Panc1 (cell line): ENCODE data around the gene LSM12. TPM values are rescaled to one million over a fixed set of nuclear protein-coding genes. Genes with fewer than 3 reads are reported as not detected.

ENCODE experiments used
- ATAC-seq: fragments of 200-7000 bp; cut with Tn5 transposase; 2 replicates; pipeline ENCODE4 v1.9.1; 2020; ENCODE audit warnings: mild to moderate bottlenecking, moderate library complexity
- BruUV-seq: library from RNA; stranded (reverse); fragments of 400-500 nt; replicated peaks from 2 replicates; lab custom pipeline; 2021; lab: Mats Ljungman, UMichigan
- CTCF ChIA-PET: fragments of 300-600 bp; sonication (Branson Sonifier 250); formaldehyde crosslinking; loops from one replicate; lab custom pipeline; 2022; ENCODE audit warnings: antibody characterized with exemption; lab: Charles Lee
- POLR2A ChIA-PET: fragments of 300-600 bp; sonication (Branson Sonifier 250); formaldehyde crosslinking; loops from one replicate; lab custom pipeline; 2022; ENCODE audit warnings: antibody characterized with exemption; lab: Charles Lee
- DNase-seq: peaks from one replicate; pipeline ENCODE4 v3.0.0-alpha.2; 2010; ENCODE audit warnings: low read depth, low spot score
- H3K27ac ChIP-seq: 2 replicates; pipeline ENCODE4 v1.5.1; 2011; ENCODE audit warnings: mild to moderate bottlenecking, low read length, inconsistent platforms
- H3K27me3 ChIP-seq: fragments of 200-500 bp; sonication (Bioruptor generic); 2 replicates; pipeline ENCODE4 v1.6.0; 2014; ENCODE audit warnings: low read length, inconsistent platforms; ENCODE audit not compliant: control insufficient read depth, insufficient read depth
- H3K36me3 ChIP-seq: fragments of 200-500 bp; sonication (Bioruptor generic); 2 replicates; pipeline ENCODE4 v1.5.1; 2014; ENCODE audit warnings: inconsistent platforms, mild to moderate bottlenecking, low read length, moderate library complexity; ENCODE audit not compliant: control insufficient read depth, insufficient read depth
- H3K4me1 ChIP-seq: 2 replicates; pipeline ENCODE4 v1.5.1; 2011; ENCODE audit warnings: inconsistent platforms, mild to moderate bottlenecking, low read length, moderate library complexity; ENCODE audit not compliant: control insufficient read depth, insufficient read depth
- H3K4me3 ChIP-seq, 2 experiments: 2 replicates each; pipeline ENCODE4 v1.5.1; 2011 to 2012; ENCODE audit warnings: low read depth in 2 of 2, low read length in 2 of 2, mild to moderate bottlenecking in 2 of 2, inconsistent platforms in 1 of 2, moderate library complexity in 1 of 2
- H3K9me3 ChIP-seq: fragments of 200-500 bp; sonication (Bioruptor generic); 2 replicates; pipeline ENCODE4 v1.5.1; 2014; ENCODE audit warnings: low read depth, mild to moderate bottlenecking, inconsistent platforms, low read length, moderate library complexity; ENCODE audit not compliant: control insufficient read depth, insufficient read depth
- POLR2AphosphoS5 ChIP-seq: IDR thresholded peaks from 2 replicates; pipeline ENCODE4 v1.6.1; 2012; ENCODE audit warnings: mild to moderate bottlenecking, low read depth, low read length, moderate library complexity
- SIN3A ChIP-seq: IDR thresholded peaks from 2 replicates; pipeline ENCODE4 v1.6.1; 2012; ENCODE audit warnings: low read depth, mild to moderate bottlenecking, low read length, moderate library complexity, borderline replicate concordance; ENCODE audit not compliant: insufficient read depth
- TCF7L2 ChIP-seq: IDR thresholded peaks from 2 replicates; pipeline ENCODE4 v1.6.1; 2011; ENCODE audit warnings: mild to moderate bottlenecking, low read depth, low read length, inconsistent platforms
- in situ Hi-C: cut with HindIII; loops from 2 replicates; pipeline ENCODE4 v1.10.0; 2016; ENCODE audit warnings: low sequenced_read_pairs, low pct_unique_long_range_greater_than_20kb
- intact Hi-C: fragments of 100-400 bp; cut with micrococcal nuclease; formaldehyde crosslinking; loops from one replicate; pipeline ENCODE4 v1.10.0; 2022; ENCODE audit not compliant: unreplicated experiment
- total RNA-seq: library from RNA; stranded (reverse); gene quantifications from one replicate; pipeline ENCODE4 v1.2.1, GENCODE V29; 2021; ENCODE audit not compliant: unreplicated experiment
- TF ChIP-seq, protein P1 (sequence below), 2 experiments: IDR thresholded peaks; 2 replicates each; pipeline ENCODE4 v1.6.1; 2011 to 2012; ENCODE audit warnings: low read depth in 2 of 2, control low read depth in 1 of 2, low read length in 1 of 2, mild to moderate bottlenecking in 1 of 2, moderate library complexity in 1 of 2; ENCODE audit not compliant: insufficient read depth in 1 of 2
- TF ChIP-seq, protein P2 (sequence below): fragments of 450-650 bp; IDR thresholded peaks from 2 replicates; pipeline ENCODE4 v1.5.1; 2017; ENCODE audit warnings: mild to moderate bottlenecking

Gene LSM12
- total RNA-seq, 1 experiment from 2014 or later = 73.0 TPM

DNA sequence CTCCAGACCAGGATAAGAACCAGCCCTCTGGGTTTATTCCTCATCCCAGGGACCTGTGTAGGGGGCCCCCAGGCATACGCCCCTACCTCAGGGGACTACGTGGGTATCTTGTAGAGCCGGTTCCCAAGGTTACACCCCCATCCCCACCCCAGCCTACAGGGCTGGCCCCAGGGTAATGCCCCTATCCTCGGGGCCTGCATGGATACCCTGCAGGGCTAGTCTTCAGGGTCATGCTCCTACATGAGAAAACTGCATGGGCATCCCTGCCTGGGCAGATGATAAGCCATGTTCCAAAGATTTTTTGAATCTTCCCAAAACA is 42.8 kb upstream of the LSM12 start:
- Histone ChIP-seq H3K27me3 (no peaks in the 10 kb centered on the region), H3K27ac (no peak overlapping the region), H3K9me3 (no peaks in the 10 kb centered on the region), H3K4me1 (peaks cover 28% of the 10 kb centered on the region), H3K4me3 (no peak overlapping the region), H3K36me3 (no peaks in the 10 kb centered on the region)
- ATAC-seq (no peak), DNase-seq (no peak)
- ChIA-PET CTCF (no interaction called here), POLR2A (interaction anchor here (0.6 kb wide), 1 partner anchor 179 kb away, joined by 4 read pairs; no protein-coding TSS in a partner anchor)
- TF ChIP-seq TCF7L2 (no peak), POLR2AphosphoS5 (no peak), SIN3A (no peak)
- TF ChIP-seq, protein P1, sequence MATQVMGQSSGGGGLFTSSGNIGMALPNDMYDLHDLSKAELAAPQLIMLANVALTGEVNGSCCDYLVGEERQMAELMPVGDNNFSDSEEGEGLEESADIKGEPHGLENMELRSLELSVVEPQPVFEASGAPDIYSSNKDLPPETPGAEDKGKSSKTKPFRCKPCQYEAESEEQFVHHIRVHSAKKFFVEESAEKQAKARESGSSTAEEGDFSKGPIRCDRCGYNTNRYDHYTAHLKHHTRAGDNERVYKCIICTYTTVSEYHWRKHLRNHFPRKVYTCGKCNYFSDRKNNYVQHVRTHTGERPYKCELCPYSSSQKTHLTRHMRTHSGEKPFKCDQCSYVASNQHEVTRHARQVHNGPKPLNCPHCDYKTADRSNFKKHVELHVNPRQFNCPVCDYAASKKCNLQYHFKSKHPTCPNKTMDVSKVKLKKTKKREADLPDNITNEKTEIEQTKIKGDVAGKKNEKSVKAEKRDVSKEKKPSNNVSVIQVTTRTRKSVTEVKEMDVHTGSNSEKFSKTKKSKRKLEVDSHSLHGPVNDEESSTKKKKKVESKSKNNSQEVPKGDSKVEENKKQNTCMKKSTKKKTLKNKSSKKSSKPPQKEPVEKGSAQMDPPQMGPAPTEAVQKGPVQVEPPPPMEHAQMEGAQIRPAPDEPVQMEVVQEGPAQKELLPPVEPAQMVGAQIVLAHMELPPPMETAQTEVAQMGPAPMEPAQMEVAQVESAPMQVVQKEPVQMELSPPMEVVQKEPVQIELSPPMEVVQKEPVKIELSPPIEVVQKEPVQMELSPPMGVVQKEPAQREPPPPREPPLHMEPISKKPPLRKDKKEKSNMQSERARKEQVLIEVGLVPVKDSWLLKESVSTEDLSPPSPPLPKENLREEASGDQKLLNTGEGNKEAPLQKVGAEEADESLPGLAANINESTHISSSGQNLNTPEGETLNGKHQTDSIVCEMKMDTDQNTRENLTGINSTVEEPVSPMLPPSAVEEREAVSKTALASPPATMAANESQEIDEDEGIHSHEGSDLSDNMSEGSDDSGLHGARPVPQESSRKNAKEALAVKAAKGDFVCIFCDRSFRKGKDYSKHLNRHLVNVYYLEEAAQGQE (IDR thresholded peaks at IDR 0.05; ENCODE audit: insufficient read depth in 1 of 2, low read depth in 2 of 2, low read length in 1 of 2) = no peak
- TF ChIP-seq, protein P2, sequence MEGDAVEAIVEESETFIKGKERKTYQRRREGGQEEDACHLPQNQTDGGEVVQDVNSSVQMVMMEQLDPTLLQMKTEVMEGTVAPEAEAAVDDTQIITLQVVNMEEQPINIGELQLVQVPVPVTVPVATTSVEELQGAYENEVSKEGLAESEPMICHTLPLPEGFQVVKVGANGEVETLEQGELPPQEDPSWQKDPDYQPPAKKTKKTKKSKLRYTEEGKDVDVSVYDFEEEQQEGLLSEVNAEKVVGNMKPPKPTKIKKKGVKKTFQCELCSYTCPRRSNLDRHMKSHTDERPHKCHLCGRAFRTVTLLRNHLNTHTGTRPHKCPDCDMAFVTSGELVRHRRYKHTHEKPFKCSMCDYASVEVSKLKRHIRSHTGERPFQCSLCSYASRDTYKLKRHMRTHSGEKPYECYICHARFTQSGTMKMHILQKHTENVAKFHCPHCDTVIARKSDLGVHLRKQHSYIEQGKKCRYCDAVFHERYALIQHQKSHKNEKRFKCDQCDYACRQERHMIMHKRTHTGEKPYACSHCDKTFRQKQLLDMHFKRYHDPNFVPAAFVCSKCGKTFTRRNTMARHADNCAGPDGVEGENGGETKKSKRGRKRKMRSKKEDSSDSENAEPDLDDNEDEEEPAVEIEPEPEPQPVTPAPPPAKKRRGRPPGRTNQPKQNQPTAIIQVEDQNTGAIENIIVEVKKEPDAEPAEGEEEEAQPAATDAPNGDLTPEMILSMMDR = no peak
- intact Hi-C loops (no loop called here), in situ Hi-C loops (no loop called here)
- BruUV-seq = no TSS peak

DNA sequence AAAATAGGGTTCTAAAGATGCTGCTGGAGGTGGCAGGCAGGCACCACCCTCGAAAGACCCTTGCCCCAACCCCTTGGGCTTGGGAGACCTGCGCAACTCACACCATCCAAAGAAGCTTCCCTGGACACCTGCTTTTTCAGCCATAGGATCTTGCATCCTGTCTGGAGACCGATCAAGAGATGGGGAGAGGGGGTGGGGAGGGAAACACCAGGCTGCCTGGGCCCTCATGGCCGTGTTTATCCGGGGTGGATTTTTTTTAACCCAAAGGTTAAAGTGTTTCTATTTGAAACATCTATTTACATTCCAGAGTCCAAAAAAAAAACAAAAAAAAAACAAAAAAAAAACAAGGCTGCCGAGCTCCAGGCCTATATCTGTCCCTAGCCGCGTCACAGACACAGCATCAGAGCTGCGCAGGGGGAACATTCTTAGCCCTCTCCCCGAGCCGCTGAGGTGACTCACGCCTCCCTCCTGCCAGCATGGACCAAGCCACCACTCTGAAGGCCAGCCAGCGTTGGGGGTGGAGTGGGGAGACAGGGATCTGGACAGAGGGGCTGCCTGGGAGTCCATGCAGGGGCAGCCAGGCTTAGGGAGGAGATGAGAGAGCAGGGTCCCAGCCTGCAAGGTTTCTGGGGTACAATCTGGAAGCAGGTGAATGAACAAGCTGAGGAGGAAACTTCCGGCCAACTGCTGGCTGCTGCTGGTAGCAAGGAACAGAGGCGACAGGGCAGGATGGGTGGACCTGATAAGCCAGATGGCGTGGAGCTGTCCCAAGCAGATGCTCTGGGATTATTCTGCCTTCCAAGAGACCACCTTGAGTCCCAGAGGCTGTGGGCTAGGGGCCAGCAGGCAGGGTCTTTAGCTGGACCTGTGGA is 42.2 kb upstream of the LSM12 start:
- no TSS peak for BruUV-seq
- POLR2A ChIA-PET = interaction anchor here (0.6 kb wide), 5 partner anchors 21 to 1220 kb away, joined by 4 to 8 read pairs (median 5); no protein-coding TSS in a partner anchor
- Histone ChIP-seq H3K27ac (no peak overlapping the region), H3K4me3 (no peak overlapping the region), H3K36me3 (no peaks in the 10 kb centered on the region), H3K9me3 (no peaks in the 10 kb centered on the region), H3K4me1 (peaks cover 28% of the 10 kb centered on the region), H3K27me3 (no peaks in the 10 kb centered on the region)
- CTCF ChIA-PET = no interaction called here
- TF ChIP-seq TCF7L2 (no peak), POLR2AphosphoS5 (no peak), SIN3A (no peak)
- TF ChIP-seq, protein P2 = no peak
- TF ChIP-seq, protein P1 (IDR thresholded peaks at IDR 0.05; ENCODE audit: insufficient read depth in 1 of 2, low read depth in 2 of 2, low read length in 1 of 2) = no peak
- ATAC-seq (peak; percentile 75), DNase-seq (no peak)
- intact Hi-C loops = no loop called here
- in situ Hi-C loops = no loop called here
